Adipocyte (in vitro differentiated cells): ENCODE results near the gene TRPM2.

Source experiments
- DNase-seq: peaks from one replicate; pipeline ENCODE4 v3.0.0-alpha.2; 2015; ENCODE audit warnings: low read depth
- H3K27me3 ChIP-seq: replicated peaks from 2 replicates; pipeline ENCODE4 v1.7.0; 2013; ENCODE audit warnings: mild to moderate bottlenecking, low read length, moderate library complexity; ENCODE audit not compliant: control insufficient read depth, insufficient read depth
- H3K36me3 ChIP-seq: 2 replicates; pipeline ENCODE4 v1.7.0; 2013; ENCODE audit warnings: low read length, mild to moderate bottlenecking, moderate library complexity; ENCODE audit not compliant: control insufficient read depth, insufficient read depth, severe bottlenecking
- H3K4me1 ChIP-seq: 2 replicates; pipeline ENCODE4 v1.7.0; 2013; ENCODE audit warnings: mild to moderate bottlenecking, low read length, moderate library complexity; ENCODE audit not compliant: control insufficient read depth, insufficient read depth
- H3K4me3 ChIP-seq: 2 replicates; pipeline ENCODE4 v1.7.0; 2013; ENCODE audit warnings: mild to moderate bottlenecking, low read length, moderate library complexity
- H3K9ac ChIP-seq: 2 replicates; pipeline ENCODE4 v1.7.0; 2013; ENCODE audit warnings: mild to moderate bottlenecking, low read length, moderate library complexity
- H3K9me3 ChIP-seq: 2 replicates; pipeline ENCODE4 v1.7.0; 2013; ENCODE audit warnings: mild to moderate bottlenecking, low read length, moderate library complexity; ENCODE audit not compliant: control insufficient read depth

TRPM2 gene

DNA sequence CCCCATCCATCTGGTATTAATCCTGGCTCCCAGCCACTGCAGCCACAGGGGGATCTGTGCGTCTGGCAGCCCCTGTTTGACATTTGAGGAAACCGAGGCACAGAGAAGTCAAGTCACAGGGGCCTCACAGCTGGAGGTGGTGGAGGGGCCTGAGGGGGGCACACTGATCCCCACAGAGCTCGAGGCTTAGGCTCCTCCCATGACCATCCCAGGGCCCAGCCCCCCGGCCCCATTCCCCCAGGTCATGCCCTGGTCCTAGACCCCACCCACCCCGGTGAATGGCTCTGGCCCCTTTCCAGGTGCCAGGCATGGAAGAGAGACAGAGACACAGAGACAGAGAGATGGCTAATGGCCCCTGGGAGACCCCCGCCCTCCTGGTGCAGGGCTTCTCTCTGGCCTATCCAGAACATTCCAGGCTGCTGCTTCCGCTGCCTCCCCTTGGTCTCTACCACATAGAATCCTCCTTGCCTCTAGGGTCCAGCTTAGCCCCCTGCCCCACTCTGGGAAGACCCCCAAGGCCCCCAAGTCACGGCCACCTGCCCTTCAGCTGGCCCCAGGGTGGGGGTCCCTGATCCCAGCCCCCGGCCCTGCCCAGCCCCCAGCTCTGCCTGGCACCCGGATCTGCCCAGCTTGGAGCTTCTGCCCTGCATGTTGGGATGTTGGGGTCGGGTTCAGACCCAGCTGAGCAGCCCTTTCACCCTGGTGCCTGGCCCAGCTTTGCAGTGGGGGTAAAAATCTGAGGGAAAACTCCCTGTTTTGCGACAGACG, 72.7 kb downstream of the TRPM2 start:
- Histone ChIP-seq H3K9ac (no peak overlapping the region), H3K9me3 (peaks cover 7% of the 10 kb centered on the region), H3K4me1 (no peaks in the 10 kb centered on the region), H3K4me3 (no peak overlapping the region), H3K27me3 (peaks cover 7% of the 10 kb centered on the region), H3K36me3 (no peaks in the 10 kb centered on the region)
- no peak for DNase-seq

DNA sequence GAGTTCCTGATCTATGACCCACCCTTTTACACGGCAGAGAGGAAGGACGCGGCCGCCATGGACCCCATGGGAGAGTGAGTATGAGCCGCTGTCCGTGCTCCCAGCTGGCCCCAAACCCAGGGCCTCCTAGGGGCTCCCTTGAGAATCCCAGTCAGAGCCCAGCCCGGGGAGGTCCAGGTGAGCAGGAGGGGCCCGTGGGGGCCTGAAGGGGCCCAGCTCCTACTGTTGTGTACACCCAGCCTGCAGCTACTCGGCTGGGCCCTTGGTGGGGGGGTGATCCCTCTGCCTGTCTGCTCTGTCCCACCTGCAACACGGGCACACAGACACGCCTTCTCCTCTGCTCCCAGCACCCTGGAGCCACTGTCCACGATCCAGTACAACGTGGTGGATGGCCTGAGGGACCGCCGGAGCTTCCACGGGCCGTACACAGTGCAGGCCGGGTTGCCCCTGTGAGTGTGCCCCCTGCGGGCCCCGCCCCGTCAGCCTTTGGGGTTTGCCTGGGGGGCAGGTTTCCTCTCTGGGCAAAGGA, 73.3 kb downstream of the TRPM2 start:
- Histone ChIP-seq H3K4me1 (no peaks in the 10 kb centered on the region), H3K36me3 (no peaks in the 10 kb centered on the region), H3K9ac (no peak overlapping the region), H3K9me3 (peaks cover 7% of the 10 kb centered on the region), H3K4me3 (no peak overlapping the region), H3K27me3 (peaks cover 7% of the 10 kb centered on the region)
- DNase-seq: no peak

DNA sequence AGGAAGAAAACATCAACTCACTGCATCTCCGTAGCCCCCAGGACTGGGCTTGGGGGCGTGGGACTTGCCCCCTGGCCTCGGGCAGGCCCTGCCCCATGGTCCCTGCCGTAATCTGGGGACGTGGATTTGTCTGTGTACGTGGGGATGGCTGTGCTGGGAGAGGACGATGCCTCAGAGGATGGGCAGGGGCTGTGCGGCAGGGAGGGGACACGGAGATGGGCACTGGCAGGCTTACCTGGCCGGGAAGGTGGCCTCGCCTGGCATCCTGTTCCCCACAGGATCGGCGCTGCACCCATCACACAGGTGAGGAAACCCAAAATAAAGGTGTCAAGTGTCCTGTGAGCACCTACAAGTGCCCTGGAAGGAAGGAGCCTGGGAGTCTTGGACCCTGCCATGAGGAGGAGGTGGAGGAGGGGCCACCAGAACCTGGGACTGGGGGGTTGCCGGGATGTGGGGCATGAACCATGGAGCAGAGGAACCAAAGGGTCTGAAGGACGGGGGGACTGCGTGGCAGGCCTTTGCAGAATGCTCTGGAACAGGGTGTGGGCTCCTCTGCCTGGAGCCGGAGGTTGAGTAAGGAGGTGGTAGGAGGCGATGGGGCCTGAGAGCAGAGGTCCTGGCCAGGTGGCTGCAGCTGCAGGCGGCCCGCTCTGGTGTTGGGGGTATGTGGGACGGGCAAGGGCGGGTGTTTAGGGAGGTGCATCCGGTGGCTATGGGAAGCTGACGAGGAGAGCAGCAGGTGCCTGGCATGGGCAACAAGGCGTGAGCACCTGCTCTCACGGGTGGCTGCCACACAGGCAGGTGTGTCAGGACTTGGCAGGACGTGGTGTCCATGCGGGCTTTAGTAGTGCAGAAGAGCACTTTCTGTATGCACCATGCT, 74.1 kb downstream of the TRPM2 start:
- H3K36me3 ChIP-seq: no peaks in the 10 kb centered on the region
- H3K9me3 ChIP-seq: peaks cover 7% of the 10 kb centered on the region
- H3K27me3 ChIP-seq: peaks cover 3% of the 10 kb centered on the region
- DNase-seq: no peak
- no peak overlapping the region for H3K9ac ChIP-seq
- H3K4me3 ChIP-seq: no peak overlapping the region
- no peaks in the 10 kb centered on the region for H3K4me1 ChIP-seq

DNA sequence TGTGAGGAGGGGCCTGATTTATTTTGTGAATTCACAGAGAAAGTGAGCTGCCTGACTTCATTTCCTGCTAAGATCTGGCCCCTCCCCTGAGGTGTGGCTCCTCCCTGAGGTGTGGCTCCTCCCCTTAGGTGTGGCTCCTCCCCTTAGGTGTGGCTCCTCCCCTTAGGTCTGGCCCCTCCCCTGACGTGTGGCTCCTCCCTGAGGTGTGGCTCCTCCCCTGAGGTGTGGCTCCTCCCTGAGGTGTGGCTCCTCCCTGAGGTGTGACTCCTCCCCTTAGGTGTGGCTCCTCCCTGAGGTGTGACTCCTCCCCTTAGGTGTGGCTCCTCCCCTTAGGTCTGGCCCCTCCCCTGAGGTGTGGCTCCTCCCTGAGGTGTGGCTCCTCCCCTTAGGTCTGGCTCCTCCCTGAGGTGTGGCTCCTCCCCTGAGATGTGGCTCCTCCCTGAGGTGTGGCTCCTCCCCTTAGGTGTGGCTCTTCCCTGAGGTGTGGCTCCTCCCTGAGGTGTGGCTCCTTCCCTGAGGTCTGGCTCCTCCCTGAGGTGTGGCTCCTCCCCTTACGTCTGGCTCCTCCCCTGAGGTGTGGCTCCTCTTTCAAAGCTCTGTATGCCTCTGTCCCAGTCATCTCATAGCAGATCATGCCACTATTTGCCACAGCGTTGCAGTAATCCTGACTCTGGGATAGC, 75.0 kb downstream of the TRPM2 start:
- H3K36me3 ChIP-seq: no peaks in the 10 kb centered on the region
- no peak overlapping the region for H3K9ac ChIP-seq
- H3K4me3 ChIP-seq: no peak overlapping the region
- DNase-seq: no peak
- H3K9me3 ChIP-seq: peaks cover 7% of the 10 kb centered on the region
- H3K27me3 ChIP-seq: peaks cover 3% of the 10 kb centered on the region
- H3K4me1 ChIP-seq: no peaks in the 10 kb centered on the region

DNA sequence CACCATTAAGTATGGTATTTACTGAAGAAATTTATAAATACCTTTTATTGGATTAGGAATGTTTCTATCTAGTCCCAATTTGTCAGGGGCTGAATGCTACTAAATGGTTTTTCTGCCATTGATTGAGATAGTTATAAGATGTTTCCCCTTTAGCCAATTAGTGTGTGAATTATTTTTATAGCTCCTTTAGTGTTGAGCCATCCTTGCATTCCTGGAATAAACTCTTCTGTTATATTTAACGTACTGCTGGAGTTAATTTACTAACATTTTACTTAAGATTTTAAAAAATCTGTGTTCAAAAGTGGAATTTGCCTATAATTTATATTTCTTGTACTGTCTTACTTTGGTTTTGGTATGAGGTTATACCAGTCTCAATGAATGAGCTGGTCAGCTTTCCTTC, 76.5 kb downstream of the TRPM2 start:
- no peaks in the 10 kb centered on the region for H3K4me1 ChIP-seq
- no peak for DNase-seq
- no peaks in the 10 kb centered on the region for H3K36me3 ChIP-seq
- H3K4me3 ChIP-seq: no peak overlapping the region
- peaks cover 7% of the 10 kb centered on the region for H3K9me3 ChIP-seq
- H3K27me3 ChIP-seq: peaks cover 4% of the 10 kb centered on the region
- H3K9ac ChIP-seq: no peak overlapping the region

DNA sequence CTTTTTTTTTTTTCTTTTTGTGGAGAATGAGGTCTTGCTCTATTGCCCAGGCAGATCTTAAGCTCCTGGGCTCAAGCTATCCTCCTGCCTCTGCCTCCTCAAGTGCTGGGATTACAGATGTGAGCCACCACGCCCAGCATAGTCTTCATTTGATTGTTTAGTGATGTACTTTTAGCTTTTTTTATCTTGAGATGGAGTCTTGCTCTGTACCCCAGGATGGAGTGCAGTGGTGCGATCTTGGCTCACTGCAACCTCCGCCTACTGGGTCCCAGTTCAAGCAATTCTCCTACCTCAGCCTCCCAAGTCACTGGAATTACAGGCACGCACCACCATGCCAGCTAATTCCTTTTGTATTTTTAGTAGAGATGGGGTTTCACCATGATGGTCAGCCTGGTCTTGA, 77.9 kb downstream of the TRPM2 start:
- Histone ChIP-seq H3K27me3 (peaks cover 4% of the 10 kb centered on the region), H3K36me3 (no peaks in the 10 kb centered on the region), H3K4me3 (no peak overlapping the region), H3K9ac (no peak overlapping the region), H3K4me1 (no peaks in the 10 kb centered on the region), H3K9me3 (peaks cover 7% of the 10 kb centered on the region)
- no peak for DNase-seq

DNA sequence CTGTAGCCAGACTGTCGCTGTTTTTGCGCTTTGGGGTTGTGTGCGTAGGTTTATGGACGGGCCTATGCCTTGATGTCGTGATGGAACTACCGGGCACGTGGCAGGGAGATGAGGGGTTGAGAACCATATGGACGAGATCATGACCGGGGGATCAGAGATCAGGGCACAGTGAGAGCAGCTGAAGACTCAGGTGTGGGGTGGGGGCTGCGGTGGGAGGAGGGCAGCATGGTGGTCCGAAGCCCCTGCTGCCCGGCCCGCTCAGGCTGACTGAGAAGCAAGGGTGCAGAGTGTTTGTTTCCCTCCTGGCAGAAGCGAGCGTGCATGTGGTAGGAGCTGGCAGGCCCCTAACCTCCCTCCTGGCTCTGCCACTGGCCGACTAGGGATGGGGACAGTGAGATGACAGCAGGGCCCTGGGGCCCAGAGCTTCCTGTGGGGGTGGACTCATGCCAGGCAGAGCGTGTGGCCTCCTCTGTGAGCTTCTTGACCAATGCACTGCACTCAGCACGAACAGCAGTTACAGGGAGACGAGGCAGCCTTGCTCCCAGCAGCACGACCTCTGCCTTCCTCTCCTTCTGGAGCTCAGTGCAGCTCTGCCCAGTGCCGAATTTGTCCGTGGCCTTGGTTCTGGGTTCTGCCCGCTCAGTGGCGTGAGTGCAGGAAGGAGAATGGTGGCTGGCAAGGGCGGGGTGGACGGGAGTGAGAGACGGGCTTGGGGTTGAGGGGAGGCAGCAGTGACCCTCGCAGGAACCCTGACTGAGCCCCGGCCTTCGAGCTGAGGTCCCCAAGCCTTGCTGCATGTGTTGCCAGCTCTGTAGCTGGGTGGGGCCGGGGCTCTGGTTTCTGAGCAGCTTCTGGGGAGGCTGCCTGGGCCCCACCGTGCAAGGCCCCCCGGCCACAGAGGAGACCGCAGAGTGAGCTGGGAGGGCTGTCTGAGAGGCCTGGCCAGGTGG, 79.7 kb downstream of the TRPM2 start:
- H3K9ac ChIP-seq: no peak overlapping the region
- no peaks in the 10 kb centered on the region for H3K4me1 ChIP-seq
- no peak for DNase-seq

DNA sequence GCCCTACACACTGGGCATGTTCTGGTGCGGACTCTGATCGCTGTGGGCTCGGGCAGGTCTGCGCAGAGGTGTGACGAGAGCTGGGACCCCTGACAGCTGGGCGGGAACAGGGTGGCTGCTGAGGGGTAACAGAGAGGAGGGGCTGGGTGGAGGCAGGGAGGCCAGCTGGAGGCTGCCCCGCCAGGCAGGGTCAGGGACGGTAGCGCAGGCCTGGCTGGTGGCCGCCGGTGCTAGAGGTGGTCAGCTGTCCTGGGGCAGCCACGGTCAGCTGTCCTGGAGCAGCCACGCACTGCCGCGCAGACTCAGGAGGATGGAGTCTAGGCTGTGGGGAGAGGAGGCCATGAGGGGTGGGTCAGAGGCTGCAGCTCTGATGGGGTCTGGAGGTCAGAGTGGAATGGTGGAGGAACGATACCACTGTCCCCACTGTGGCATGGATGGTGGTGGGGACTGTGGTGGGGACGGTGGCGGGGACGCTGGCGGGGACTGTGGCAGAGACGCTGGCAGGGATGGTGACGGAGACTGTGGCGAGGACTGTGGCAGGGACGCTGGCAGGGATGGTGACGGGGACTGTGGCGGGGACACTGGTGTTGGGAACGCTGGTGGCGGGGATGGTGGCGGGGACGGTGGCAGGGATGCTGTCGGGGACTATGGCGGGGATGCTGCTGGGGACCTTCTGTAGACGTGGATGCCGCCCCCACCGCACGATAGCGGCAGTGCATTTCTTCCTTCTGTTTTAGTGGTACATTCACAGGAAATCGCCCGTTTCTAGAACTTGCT, 80.6 kb downstream of the TRPM2 start:
- Histone ChIP-seq H3K4me1 (no peaks in the 10 kb centered on the region), H3K27me3 (peaks cover 6% of the 10 kb centered on the region), H3K36me3 (no peaks in the 10 kb centered on the region), H3K9ac (no peak overlapping the region), H3K4me3 (no peak overlapping the region), H3K9me3 (peaks cover 7% of the 10 kb centered on the region)
- DNase-seq: no peak

More for the DNA sequence above, 79.7 kb downstream of the TRPM2 start:
- Histone ChIP-seq H3K9me3 (peaks cover 7% of the 10 kb centered on the region), H3K27me3 (peaks cover 4% of the 10 kb centered on the region), H3K36me3 (no peaks in the 10 kb centered on the region), H3K4me3 (no peak overlapping the region)

DNA sequence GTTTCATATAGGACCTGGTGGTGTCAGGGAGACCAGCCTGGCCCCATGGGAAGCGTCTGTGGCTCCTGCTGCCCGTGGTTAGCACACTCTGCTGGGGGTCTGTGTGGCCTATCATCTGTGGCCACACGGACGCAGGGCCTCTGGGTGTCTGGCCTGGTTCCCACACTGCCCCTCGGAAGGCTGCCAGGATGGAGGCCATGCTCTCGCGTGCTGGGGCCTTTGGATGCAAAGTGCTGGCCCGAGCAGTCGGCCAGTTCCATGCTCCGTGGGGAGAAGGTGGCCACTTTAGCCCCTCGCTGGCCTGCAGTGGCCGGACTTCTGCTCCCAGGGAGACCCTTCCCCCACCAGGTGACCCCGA, 81.1 kb downstream of the TRPM2 start:
- no peak for DNase-seq
- no peaks in the 10 kb centered on the region for H3K36me3 ChIP-seq

More for the DNA sequence above, 81.1 kb downstream of the TRPM2 start:
- Histone ChIP-seq H3K4me1 (no peaks in the 10 kb centered on the region), H3K9ac (no peak overlapping the region), H3K9me3 (peaks cover 7% of the 10 kb centered on the region), H3K4me3 (no peak overlapping the region), H3K27me3 (peaks cover 9% of the 10 kb centered on the region)
